Stimulated activated CD8-positive, alpha-beta memory T cell treated with anti-CD3 and anti-CD28 coated beads, Interleukin-7, amount 100 ng/mL, for 4 hours (primary cell): ENCODE data around the gene SHISA6.

Experiments used
- DNase-seq, 2 donors: peaks; one replicate each; pipeline ENCODE4 v3.0.0-alpha.2; 2020; ENCODE audit warnings: low read depth in 2 of 2

The SHISA6 gene

DNA sequence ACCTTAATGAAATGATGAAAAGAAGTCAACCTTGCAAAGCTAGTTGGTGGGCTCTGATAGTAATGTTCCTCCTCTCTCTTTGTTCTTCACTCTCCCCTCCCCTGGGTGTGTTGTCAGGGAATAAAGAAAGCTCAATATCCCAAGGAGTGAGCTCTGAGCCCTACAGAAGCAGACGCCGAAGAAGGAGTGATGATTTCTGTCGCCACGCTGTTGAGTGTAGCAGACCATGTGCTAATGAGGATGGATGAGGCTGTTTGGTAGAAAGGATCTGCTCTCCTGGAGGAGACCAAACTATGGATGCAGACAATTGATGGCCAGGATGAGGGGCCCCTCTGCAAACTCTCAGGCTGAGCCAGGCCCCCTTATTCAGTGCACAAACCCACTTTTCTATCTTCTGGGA is 217.3 kb downstream of the SHISA6 start:
- DNase-seq = no peak

- DNase-seq = no peak
These were observed 218.9 kb downstream of the SHISA6 start for GRCh38 chr17:11459861-11460331.

- no peak for DNase-seq
These were observed 221.1 kb downstream of the SHISA6 start for GRCh38 chr17:11461993-11462548.

DNA sequence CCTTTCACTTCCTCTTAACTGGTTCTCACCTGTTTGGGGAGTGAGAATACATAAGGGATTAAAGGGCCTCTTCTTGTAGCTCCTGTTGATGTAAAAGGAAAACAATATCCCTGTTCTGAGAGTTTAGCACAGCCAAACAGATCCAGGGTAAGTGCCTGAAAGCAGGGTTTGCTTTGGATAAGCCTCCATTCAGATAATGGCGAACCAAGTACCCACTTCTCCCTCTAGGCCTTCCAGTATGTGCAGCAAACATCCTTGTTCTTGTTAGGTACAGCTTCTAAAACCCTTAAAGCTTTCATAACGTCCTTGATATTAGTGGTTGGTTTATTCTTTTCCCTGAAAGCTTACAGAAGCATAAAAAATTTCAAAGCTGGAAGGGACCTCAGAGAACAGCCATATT is 226.6 kb downstream of the SHISA6 start:
- no peak for DNase-seq

- DNase-seq = no peak
These were observed 244.5 kb downstream of the SHISA6 start for GRCh38 chr17:11485336-11486100.

- no peak for DNase-seq
These were observed 245.3 kb downstream of the SHISA6 start for GRCh38 chr17:11486101-11486867.

GRCh38 chr17:11486868-11487310 is 245.9 kb downstream of the SHISA6 start:
- DNase-seq = no peak

DNA sequence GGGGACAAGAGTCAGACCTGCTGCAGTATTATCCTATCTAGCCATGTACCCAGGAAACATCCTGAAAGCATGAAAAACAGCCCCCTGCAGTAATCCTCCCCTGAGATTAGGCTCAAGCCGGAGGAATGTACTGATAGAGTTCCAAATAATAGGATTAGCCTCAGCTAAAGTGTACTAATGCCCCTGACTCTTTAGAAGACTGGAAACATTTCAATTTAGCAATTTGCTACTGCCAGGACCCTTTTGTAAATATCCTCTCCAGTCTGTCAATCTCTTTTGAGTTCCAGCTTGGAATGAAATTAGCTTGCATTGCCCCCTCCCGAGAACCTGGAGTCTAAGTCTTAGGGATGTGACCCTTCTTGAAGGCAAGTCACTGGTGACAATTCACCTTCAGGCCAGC is 246.5 kb downstream of the SHISA6 start:
- DNase-seq = no peak

DNA sequence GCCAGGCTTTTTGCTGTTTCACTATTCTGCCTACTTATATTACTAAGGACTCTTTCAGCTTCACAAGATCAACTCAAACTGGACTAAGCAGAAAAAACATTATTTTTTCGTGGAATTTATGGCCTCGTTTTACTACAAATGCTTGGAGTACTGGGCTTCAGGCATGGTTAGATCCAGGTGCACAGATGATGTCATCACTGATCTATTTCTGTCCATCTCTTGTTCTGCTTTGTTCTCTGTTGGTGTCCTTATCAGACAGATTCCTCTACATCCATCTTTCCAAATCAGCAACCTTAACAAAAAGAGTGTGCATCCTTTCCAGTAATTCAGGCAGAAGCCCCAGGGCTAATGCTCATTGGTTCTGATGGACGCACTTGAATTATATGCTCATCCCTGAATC is 247.4 kb downstream of the SHISA6 start:
- no peak for DNase-seq

- no peak for DNase-seq
These were observed 249.2 kb downstream of the SHISA6 start for GRCh38 chr17:11490171-11490755.

GRCh38 chr17:11492511-11492910 is 251.5 kb downstream of the SHISA6 start:
- no peak for DNase-seq

- DNase-seq = no peak
These were observed 252.9 kb downstream of the SHISA6 start for GRCh38 chr17:11493936-11494335.

DNA sequence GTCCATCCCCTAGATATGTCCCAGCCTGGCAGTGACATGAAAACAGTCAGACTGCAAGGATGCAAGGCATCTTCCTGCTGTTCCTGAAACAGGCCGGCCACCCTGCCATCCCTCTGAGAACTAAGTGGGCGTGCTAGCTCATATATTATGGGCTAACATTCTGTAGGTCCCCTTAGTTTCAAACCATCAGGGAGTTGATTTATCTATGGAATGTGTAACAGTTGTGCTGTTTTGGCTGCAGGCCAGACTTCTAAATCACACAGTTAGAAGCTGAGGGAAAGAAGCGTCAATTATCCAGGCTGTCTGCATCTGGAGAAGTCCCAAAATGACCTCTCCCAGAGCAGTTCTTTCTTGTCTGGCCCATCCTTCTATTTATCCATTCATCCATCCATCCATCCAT is 254.6 kb downstream of the SHISA6 start:
- no peak for DNase-seq

- no peak for DNase-seq
These were observed 258.9 kb downstream of the SHISA6 start for GRCh38 chr17:11499881-11500280.

DNA sequence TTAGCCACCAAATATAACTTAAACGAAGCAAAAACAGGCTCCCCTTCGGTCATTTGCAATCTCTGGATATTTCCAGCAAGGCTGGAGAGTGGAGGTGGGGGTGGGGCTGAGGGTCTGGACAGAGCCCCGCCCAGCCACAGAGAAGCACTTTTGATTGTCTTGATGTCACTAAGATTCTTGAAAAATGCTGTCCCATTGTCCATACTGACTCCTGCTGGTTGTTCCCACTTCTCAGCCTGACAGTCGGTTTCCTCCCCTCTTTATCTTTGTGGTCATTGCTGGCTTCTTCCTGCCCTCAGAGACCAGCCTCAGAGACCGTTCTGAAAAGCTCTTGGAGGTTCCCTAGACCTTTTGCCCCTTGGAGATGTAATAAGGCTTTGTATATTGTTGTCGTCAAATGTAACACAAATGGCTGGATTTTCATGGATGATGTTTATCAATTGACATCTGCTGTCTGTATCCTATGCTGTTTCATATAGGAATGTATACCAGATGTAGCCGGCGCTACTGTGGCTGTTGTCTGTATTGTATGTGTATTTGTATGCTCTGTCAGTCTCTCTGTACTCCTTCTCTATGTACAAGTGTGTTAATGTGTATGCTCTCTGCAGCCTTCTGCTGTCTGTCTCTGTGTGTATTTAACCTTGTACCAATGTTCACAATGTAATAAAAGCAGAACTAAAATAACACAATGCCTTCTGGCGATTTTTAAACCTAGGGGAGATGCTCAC is 262.5 kb downstream of the SHISA6 start:
- DNase-seq = no peak

DNA sequence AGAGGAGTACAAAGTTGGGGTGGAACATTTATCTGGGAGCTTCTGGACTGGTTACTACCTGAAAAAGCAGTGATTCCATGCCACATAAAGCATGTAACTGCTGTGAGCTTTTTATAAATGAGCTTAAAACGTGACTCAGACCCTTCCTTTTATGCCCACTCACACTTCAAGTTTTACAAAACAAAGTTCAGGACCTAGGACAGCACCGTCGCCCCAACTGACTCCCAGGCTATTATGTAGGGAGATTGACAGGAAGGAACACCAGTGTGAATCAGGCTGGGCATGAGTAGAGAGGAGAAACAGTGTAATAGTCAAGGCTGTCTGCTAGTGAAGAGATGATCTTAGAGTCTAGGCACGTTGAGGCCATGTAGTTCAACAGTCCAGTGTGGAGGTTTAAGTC is 265.6 kb downstream of the SHISA6 start:
- DNase-seq = no peak

GRCh38 chr17:11511696-11512095 is 270.7 kb downstream of the SHISA6 start:
- DNase-seq = no peak

GRCh38 chr17:11514565-11514964 is 273.6 kb downstream of the SHISA6 start:
- no peak for DNase-seq

DNA sequence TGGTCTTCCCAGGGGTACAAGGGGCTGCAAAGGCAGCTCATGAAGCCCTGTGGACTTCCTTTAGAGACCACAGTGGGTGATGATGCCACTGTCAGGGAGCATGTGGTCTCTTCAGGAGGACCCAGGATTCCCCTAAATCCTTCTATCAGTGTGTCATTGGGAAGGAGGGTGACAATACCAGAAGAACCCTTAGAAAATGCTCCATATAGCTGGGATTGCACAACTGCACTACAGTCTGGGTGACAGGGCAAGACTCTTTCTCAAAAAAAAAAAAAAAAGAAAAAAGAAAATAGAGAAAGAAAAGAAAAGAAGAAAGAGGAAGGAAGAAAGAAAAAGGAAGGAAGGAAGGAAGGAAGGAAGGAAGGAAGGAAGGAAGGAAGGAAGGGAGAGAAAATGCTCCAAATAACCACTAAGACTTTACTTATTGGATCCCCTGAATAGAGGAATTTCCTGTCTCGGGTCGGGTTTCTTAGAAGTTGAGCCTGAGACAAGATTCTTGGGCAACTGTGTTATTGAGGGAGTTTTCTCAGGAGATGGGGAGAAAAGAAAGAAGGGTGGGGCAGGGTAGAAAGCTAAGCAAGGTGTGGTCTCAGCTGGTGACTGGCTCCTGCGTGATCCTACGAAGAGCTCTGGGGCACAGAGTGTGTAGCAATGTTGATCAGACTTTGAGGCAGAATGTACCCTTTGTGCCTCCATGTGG is 274.1 kb downstream of the SHISA6 start:
- no peak for DNase-seq

GRCh38 chr17:11515901-11516300 is 274.9 kb downstream of the SHISA6 start:
- no peak for DNase-seq

DNA sequence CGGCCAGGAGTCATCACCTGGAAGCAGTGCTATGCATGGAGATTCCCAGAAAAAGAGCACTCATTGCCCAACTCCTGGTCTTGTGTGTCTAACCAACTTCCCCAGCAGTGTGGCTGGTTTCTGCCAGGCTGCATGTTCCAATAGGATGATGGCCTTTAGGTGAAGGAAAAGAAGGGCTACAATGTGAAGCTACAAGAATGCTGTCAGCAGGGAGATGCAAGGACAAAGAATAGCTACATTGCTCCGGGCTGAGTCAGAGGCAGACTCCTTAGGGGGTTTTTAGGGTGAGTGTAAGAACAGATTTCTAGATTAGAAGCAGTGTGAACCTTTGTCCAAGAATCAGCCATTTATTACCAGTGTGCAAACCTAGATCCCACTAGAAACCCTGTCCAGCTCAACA is 294.2 kb downstream of the SHISA6 start:
- DNase-seq = no peak
